ENCODE measurements around the gene FBXL15.

DNA sequence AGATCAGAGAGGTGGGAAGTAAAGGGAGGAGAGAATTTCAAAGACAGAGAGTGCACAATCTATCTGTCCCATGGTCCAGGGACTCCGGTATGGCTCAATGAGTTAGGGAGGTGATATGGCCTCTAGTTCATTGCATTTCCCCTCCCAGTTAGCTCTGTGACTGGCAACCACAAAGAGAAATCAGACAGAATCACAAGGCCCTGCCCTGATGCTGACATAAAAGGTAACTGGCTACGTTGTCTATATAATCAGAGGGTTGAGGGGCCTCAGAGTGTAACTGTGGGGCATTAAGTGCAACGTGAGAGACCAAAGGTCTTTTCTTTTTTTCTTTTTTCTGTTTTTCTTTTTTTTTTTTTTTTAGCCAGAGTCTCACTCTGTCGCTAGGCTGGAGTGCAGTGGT, 38.0 kb downstream of the FBXL15 start:
- TF ChIP-seq CTCF (conservative IDR thresholded peaks at IDR 0.05; ENCODE audit: low read depth in 2 of 2) = no peak
- TF ChIP-seq POLR2AphosphoS5 (IDR thresholded peaks at IDR 0.05; ENCODE audit: low read depth) = no peak
- TF ChIP-seq REST (IDR thresholded peaks at IDR 0.05; ENCODE audit: unreplicated experiment) = no peak
- no peak for TF ChIP-seq JUNB (IDR thresholded peaks at IDR 0.05; ENCODE audit: unreplicated experiment)
- TF ChIP-seq EZH2phosphoT487 (IDR thresholded peaks at IDR 0.05; ENCODE audit: unreplicated experiment) = no peak
- TF ChIP-seq EZH2 (IDR thresholded peaks at IDR 0.05; ENCODE audit: low read depth, unreplicated experiment) = no peak
